Right atrium auricular region (tissue), 2 donors: Measurements from ENCODE around the gene MATN3. TPM values are rescaled to one million over a fixed set of nuclear protein-coding genes. Genes with fewer than 3 reads are reported as not detected.

ENCODE experiments used
- DNase-seq: peaks from one replicate; pipeline ENCODE4 v3.0.0-alpha.2; 2019; ENCODE audit warnings: low spot score
- H3K27ac ChIP-seq, 2 donors: fragments of 200-600 bp; sonication (generic); 1 replicate in 1 of 2; 2 replicates in 1 of 2; pipeline ENCODE4 v1.5.1; 2016 to 2019
- H3K27me3 ChIP-seq, 2 donors: fragments of 200-600 bp; sonication (generic); one replicate each; pipeline versions ENCODE4 v1.5.1 to v1.6.0; 2017 to 2019
- H3K36me3 ChIP-seq: fragments of 200-600 bp; sonication (generic); one replicate; pipeline ENCODE4 v1.5.1; 2016
- H3K4me1 ChIP-seq, 2 donors: fragments of 200-600 bp; sonication (generic); one replicate each; pipeline versions ENCODE4 v1.5.1 to v1.6.0; 2017 to 2019
- H3K4me3 ChIP-seq, 2 donors: fragments of 200-600 bp; sonication (generic); 1 replicate in 1 of 2; 2 replicates in 1 of 2; pipeline ENCODE4 v1.5.1; 2017 to 2019; ENCODE audit warnings: mild to moderate bottlenecking in 1 of 2, moderate library complexity in 1 of 2
- H3K9me3 ChIP-seq, 2 donors: fragments of 200-600 bp; sonication (generic); one replicate each; pipeline ENCODE4 v1.5.1; 2019
- total RNA-seq, 2 donors: library from RNA; depleted of rRNA; stranded (reverse); fragments of >200 nt; gene quantifications; one replicate each; pipeline ENCODE4 v1.1.0, GENCODE V29; 2016
- TF ChIP-seq, protein P1 (sequence below), 2 donors: fragments of 200-600 bp; sonication (generic); IDR thresholded peaks; one replicate each; pipeline ENCODE4 v1.5.1; 2019; ENCODE audit warnings: antibody characterized with exemption in 2 of 2

MATN3 gene
- total RNA-seq, 2 donors from 2014 or later, result not detected

DNA sequence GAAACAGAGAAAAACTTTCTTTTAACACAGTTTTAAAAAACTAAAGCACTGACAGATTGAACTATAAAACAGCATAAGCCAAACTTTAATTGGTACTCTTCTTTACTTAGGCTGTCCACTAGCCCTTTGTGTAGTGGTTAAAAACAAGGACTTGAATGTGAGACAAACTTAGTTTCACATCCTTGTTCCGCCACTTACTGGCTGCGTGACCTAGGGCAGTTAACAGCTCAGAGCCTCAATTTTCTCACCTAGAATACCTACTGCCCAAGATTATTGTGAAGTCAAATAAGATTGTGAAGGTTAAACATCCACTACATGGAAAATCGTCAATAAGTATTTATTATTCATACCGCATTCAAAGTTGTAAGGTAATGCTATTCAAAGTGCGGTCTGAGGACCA, 24.5 kb downstream of the MATN3 start:
- Histone ChIP-seq H3K36me3 (no peaks in the 10 kb centered on the region), H3K27ac (no peak overlapping the region), H3K27me3 (no peaks in the 10 kb centered on the region), H3K4me1 (peaks cover 0 to 15% of the 10 kb centered on the region in 2 donors), H3K4me3 (no peak overlapping the region), H3K9me3 (no peaks in the 10 kb centered on the region)
- no peak for DNase-seq
- TF ChIP-seq, protein P1, sequence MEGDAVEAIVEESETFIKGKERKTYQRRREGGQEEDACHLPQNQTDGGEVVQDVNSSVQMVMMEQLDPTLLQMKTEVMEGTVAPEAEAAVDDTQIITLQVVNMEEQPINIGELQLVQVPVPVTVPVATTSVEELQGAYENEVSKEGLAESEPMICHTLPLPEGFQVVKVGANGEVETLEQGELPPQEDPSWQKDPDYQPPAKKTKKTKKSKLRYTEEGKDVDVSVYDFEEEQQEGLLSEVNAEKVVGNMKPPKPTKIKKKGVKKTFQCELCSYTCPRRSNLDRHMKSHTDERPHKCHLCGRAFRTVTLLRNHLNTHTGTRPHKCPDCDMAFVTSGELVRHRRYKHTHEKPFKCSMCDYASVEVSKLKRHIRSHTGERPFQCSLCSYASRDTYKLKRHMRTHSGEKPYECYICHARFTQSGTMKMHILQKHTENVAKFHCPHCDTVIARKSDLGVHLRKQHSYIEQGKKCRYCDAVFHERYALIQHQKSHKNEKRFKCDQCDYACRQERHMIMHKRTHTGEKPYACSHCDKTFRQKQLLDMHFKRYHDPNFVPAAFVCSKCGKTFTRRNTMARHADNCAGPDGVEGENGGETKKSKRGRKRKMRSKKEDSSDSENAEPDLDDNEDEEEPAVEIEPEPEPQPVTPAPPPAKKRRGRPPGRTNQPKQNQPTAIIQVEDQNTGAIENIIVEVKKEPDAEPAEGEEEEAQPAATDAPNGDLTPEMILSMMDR (IDR thresholded peaks at IDR 0.05), result no peak

- Histone ChIP-seq H3K27ac (no peak overlapping the region), H3K36me3 (peaks cover 13% of the 10 kb centered on the region), H3K4me1 (no peaks in the 10 kb centered on the region), H3K4me3 (no peak overlapping the region), H3K9me3 (no peaks in the 10 kb centered on the region), H3K27me3 (no peaks in the 10 kb centered on the region)
- TF ChIP-seq, protein P1 (IDR thresholded peaks at IDR 0.05), result no peak
- DNase-seq, result no peak
These were observed 30.2 kb downstream of the MATN3 start for GRCh38 chr2:19982268-19982667.

DNA sequence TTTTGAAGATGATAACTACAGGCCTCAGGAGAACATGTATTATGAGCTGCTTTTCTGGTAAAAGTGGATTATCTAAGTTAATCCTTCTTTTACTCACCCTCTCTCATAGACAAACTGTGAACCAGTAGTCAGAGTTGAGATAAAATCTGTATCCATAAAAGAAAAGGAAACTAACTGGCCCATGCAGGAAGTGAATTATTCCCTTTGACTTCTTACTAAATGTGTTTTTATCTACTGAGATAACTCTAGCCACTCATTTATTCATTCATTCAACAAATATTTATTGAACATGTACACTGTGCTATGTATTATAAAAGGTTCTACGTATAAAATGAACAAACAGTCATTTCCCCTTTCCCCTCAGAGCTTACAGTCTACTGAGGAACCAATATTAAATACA, 32.5 kb downstream of the MATN3 start:
- TF ChIP-seq, protein P1 (IDR thresholded peaks at IDR 0.05), result no peak
- Histone ChIP-seq H3K27ac (no peak overlapping the region), H3K4me1 (no peaks in the 10 kb centered on the region), H3K9me3 (no peaks in the 10 kb centered on the region), H3K4me3 (no peak overlapping the region), H3K27me3 (no peaks in the 10 kb centered on the region), H3K36me3 (peaks cover 14% of the 10 kb centered on the region)
- DNase-seq, result no peak

- peaks cover 12% of the 10 kb centered on the region for H3K36me3 ChIP-seq
These were observed 39.0 kb downstream of the MATN3 start for GRCh38 chr2:19973466-19973865.

GRCh38 chr2:19971691-19972090, 40.8 kb downstream of the MATN3 start:
- no peak for DNase-seq
- Histone ChIP-seq H3K27me3 (no peaks in the 10 kb centered on the region), H3K9me3 (no peaks in the 10 kb centered on the region), H3K36me3 (peaks cover 5% of the 10 kb centered on the region), H3K4me3 (no peak overlapping the region), H3K4me1 (no peaks in the 10 kb centered on the region), H3K27ac (no peak overlapping the region)
- TF ChIP-seq, protein P1 (IDR thresholded peaks at IDR 0.05), result no peak

More at GRCh38 chr2:19973466-19973865, 39.0 kb downstream of the MATN3 start:
- Histone ChIP-seq H3K27me3 (no peaks in the 10 kb centered on the region), H3K4me1 (no peaks in the 10 kb centered on the region), H3K9me3 (no peaks in the 10 kb centered on the region), H3K27ac (no peak overlapping the region), H3K4me3 (no peak overlapping the region)
- TF ChIP-seq, protein P1 (IDR thresholded peaks at IDR 0.05), result no peak
- DNase-seq, result no peak

DNA sequence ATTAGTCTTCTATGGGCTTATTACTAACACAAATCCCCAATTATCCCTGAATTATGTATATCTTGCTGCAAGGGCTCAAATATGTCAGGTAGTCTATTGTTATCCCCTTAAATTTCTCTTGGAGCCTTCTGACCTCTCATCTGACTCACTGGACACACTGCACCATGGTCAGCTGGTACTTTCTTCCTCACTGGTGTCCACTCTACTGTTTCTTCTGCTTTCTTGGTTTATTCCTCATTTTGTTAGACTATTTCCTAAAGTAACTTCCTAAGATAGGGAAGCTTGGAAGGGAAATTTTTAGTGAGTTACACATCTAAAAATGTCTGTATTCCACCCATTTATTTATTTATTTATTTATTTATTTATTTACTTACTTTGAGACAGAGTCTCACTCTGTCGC, 49.1 kb downstream of the MATN3 start:
- no peak overlapping the region for H3K27ac ChIP-seq

More for the DNA sequence above, 49.1 kb downstream of the MATN3 start:
- H3K27me3 ChIP-seq, result no peaks in the 10 kb centered on the region
- H3K9me3 ChIP-seq, result no peaks in the 10 kb centered on the region
- H3K4me1 ChIP-seq, result no peaks in the 10 kb centered on the region
- DNase-seq, result no peak
- TF ChIP-seq, protein P1 (IDR thresholded peaks at IDR 0.05), result no peak
- H3K36me3 ChIP-seq, result peaks cover 12% of the 10 kb centered on the region
- no peak overlapping the region for H3K4me3 ChIP-seq
